Effector memory CD4-positive, alpha-beta T cell (primary cell): ENCODE results near the gene STAG1.

Experiments used
- DNase-seq, 3 donors: peaks; one replicate each; pipeline ENCODE4 v3.0.0-alpha.2; 2020
- H3K27ac ChIP-seq: 2 replicates; pipeline ENCODE4 v1.7.0; 2013; ENCODE audit warnings: mild to moderate bottlenecking, low read length, moderate library complexity; ENCODE audit not compliant: insufficient read depth, poor library complexity, severe bottlenecking
- H3K27me3 ChIP-seq: replicated peaks from 2 replicates; pipeline ENCODE4 v1.7.0; 2013; ENCODE audit warnings: mild to moderate bottlenecking, low read length; ENCODE audit not compliant: insufficient read depth, control insufficient read depth, poor library complexity, severe bottlenecking
- H3K36me3 ChIP-seq: 2 replicates; pipeline ENCODE4 v1.7.0; 2013; ENCODE audit warnings: mild to moderate bottlenecking, low read length, moderate library complexity; ENCODE audit not compliant: control insufficient read depth, insufficient read depth
- H3K4me1 ChIP-seq: 2 replicates; pipeline ENCODE4 v1.7.0; 2013; ENCODE audit warnings: low read length, mild to moderate bottlenecking; ENCODE audit not compliant: control insufficient read depth, insufficient read depth, poor library complexity, severe bottlenecking
- H3K4me3 ChIP-seq: 2 replicates; pipeline ENCODE4 v1.7.0; 2013; ENCODE audit warnings: low read length, low read depth, mild to moderate bottlenecking; ENCODE audit not compliant: insufficient read depth, poor library complexity, severe bottlenecking
- H3K9me3 ChIP-seq: 2 replicates; pipeline ENCODE4 v1.7.0; 2013; ENCODE audit warnings: mild to moderate bottlenecking, low read length, moderate library complexity; ENCODE audit not compliant: control insufficient read depth

Gene STAG1

GRCh38 chr3:136311968-136312367, 440.2 kb downstream of the STAG1 start:
- no peaks in the 10 kb centered on the region for H3K4me1 ChIP-seq
- DNase-seq: no peak
- no peaks in the 10 kb centered on the region for H3K9me3 ChIP-seq
- H3K27me3 ChIP-seq: no peaks in the 10 kb centered on the region
- no peak overlapping the region for H3K4me3 ChIP-seq
- H3K27ac ChIP-seq: no peak overlapping the region
- H3K36me3 ChIP-seq: no peaks in the 10 kb centered on the region

GRCh38 chr3:136311261-136311660, 440.9 kb downstream of the STAG1 start:
- no peaks in the 10 kb centered on the region for H3K27me3 ChIP-seq
- no peak overlapping the region for H3K4me3 ChIP-seq

GRCh38 chr3:136305879-136306278, 446.3 kb downstream of the STAG1 start:
- Histone ChIP-seq H3K27ac (no peak overlapping the region), H3K36me3 (peaks cover 6% of the 10 kb centered on the region), H3K4me3 (no peak overlapping the region), H3K4me1 (no peaks in the 10 kb centered on the region), H3K9me3 (no peaks in the 10 kb centered on the region), H3K27me3 (no peaks in the 10 kb centered on the region)
- no peak for DNase-seq

More at GRCh38 chr3:136311261-136311660, 440.9 kb downstream of the STAG1 start:
- Histone ChIP-seq H3K27ac (no peak overlapping the region), H3K9me3 (no peaks in the 10 kb centered on the region), H3K36me3 (no peaks in the 10 kb centered on the region), H3K4me1 (no peaks in the 10 kb centered on the region)
- no peak for DNase-seq

- no peak for DNase-seq
- no peak overlapping the region for H3K27ac ChIP-seq
- no peaks in the 10 kb centered on the region for H3K27me3 ChIP-seq
- H3K36me3 ChIP-seq: peaks cover 9% of the 10 kb centered on the region
- no peaks in the 10 kb centered on the region for H3K4me1 ChIP-seq
- no peaks in the 10 kb centered on the region for H3K9me3 ChIP-seq
- H3K4me3 ChIP-seq: no peak overlapping the region
Measured at GRCh38 chr3:136300444-136300843, 451.7 kb downstream of the STAG1 start.

- Histone ChIP-seq H3K4me3 (no peak overlapping the region), H3K9me3 (no peaks in the 10 kb centered on the region), H3K36me3 (peaks cover 16% of the 10 kb centered on the region), H3K27ac (no peak overlapping the region), H3K4me1 (no peaks in the 10 kb centered on the region), H3K27me3 (no peaks in the 10 kb centered on the region)
- no peak for DNase-seq
Measured at GRCh38 chr3:136297826-136298225, 454.4 kb downstream of the STAG1 start.

GRCh38 chr3:136296960-136297359, 455.2 kb downstream of the STAG1 start:
- peaks cover 16% of the 10 kb centered on the region for H3K36me3 ChIP-seq
- H3K9me3 ChIP-seq: no peaks in the 10 kb centered on the region
- H3K4me3 ChIP-seq: no peak overlapping the region
- H3K4me1 ChIP-seq: no peaks in the 10 kb centered on the region
- H3K27ac ChIP-seq: no peak overlapping the region
- DNase-seq: no peak
- H3K27me3 ChIP-seq: no peaks in the 10 kb centered on the region

GRCh38 chr3:136294176-136294575, 458.0 kb downstream of the STAG1 start:
- Histone ChIP-seq H3K4me3 (no peak overlapping the region), H3K9me3 (no peaks in the 10 kb centered on the region), H3K4me1 (no peaks in the 10 kb centered on the region), H3K27me3 (no peaks in the 10 kb centered on the region), H3K27ac (no peak overlapping the region), H3K36me3 (peaks cover 10% of the 10 kb centered on the region)
- DNase-seq: no peak

- Histone ChIP-seq H3K27ac (no peak overlapping the region), H3K9me3 (no peaks in the 10 kb centered on the region), H3K4me1 (no peaks in the 10 kb centered on the region), H3K27me3 (no peaks in the 10 kb centered on the region), H3K4me3 (no peak overlapping the region), H3K36me3 (peaks cover 10% of the 10 kb centered on the region)
- no peak for DNase-seq
Measured at GRCh38 chr3:136293279-136293678, 458.9 kb downstream of the STAG1 start.

- no peak overlapping the region for H3K4me3 ChIP-seq
- H3K9me3 ChIP-seq: no peaks in the 10 kb centered on the region
- H3K27ac ChIP-seq: no peak overlapping the region
- H3K36me3 ChIP-seq: peaks cover 7% of the 10 kb centered on the region
- DNase-seq: no peak
- H3K4me1 ChIP-seq: no peaks in the 10 kb centered on the region
- no peaks in the 10 kb centered on the region for H3K27me3 ChIP-seq
Measured at GRCh38 chr3:136292500-136292899, 459.7 kb downstream of the STAG1 start.

- Histone ChIP-seq H3K9me3 (no peaks in the 10 kb centered on the region), H3K36me3 (peaks cover 11% of the 10 kb centered on the region), H3K4me1 (no peaks in the 10 kb centered on the region), H3K4me3 (no peak overlapping the region), H3K27me3 (no peaks in the 10 kb centered on the region), H3K27ac (no peak overlapping the region)
- DNase-seq: no peak
Measured at GRCh38 chr3:136291302-136291701, 460.9 kb downstream of the STAG1 start.
